AG08396 (cell line): ENCODE results near the gene NDST3.
"Not testable (repeated sequence)": the region's sequence is repeated elsewhere in the genome, so short reads cannot be mapped to it uniquely, and the experiment has no call there.

ENCODE experiments used
- DNase-seq: peaks from one replicate; pipeline ENCODE4 v3.0.0; 2012; ENCODE audit warnings: low spot score, mixed read lengths

Gene NDST3

GRCh38 chr4:118177126-118177525 is 142.8 kb downstream of the NDST3 start:
- no peak for DNase-seq

GRCh38 chr4:118180776-118181175 is 146.5 kb downstream of the NDST3 start:
- no peak for DNase-seq

- DNase-seq, result no peak
These were observed 156.6 kb downstream of the NDST3 start for GRCh38 chr4:118190903-118191302.

- DNase-seq, result no peak
These were observed 159.1 kb downstream of the NDST3 start for GRCh38 chr4:118193421-118193820.

- no peak for DNase-seq
These were observed 172.3 kb downstream of the NDST3 start for GRCh38 chr4:118206627-118207026.

- no peak for DNase-seq
These were observed 178.8 kb downstream of the NDST3 start for GRCh38 chr4:118213101-118213500.

GRCh38 chr4:118215826-118216225 is 181.5 kb downstream of the NDST3 start:
- no peak for DNase-seq

- no peak for DNase-seq
These were observed 187.0 kb downstream of the NDST3 start for GRCh38 chr4:118221227-118221800.

- DNase-seq, result peak; percentile 22
These were observed 190.1 kb downstream of the NDST3 start for GRCh38 chr4:118224243-118224829.

GRCh38 chr4:118225511-118225910 is 191.2 kb downstream of the NDST3 start:
- DNase-seq, result no peak

GRCh38 chr4:118226311-118227010 is 192.2 kb downstream of the NDST3 start:
- no peak for DNase-seq

GRCh38 chr4:118235566-118236120 is 201.4 kb downstream of the NDST3 start:
- no peak for DNase-seq

GRCh38 chr4:118237531-118237930 is 203.2 kb downstream of the NDST3 start:
- DNase-seq, result no peak

- DNase-seq, result no peak
These were observed 215.6 kb downstream of the NDST3 start for GRCh38 chr4:118249890-118250289.

GRCh38 chr4:118254368-118254767 is 220.1 kb downstream of the NDST3 start:
- DNase-seq, result no peak

GRCh38 chr4:118259111-118259510 is 224.8 kb downstream of the NDST3 start:
- no peak for DNase-seq

- no peak for DNase-seq
These were observed 226.0 kb downstream of the NDST3 start for GRCh38 chr4:118260309-118260708.

- DNase-seq, result no peak
These were observed 229.8 kb downstream of the NDST3 start for GRCh38 chr4:118264096-118264495.

- DNase-seq, result no peak
These were observed 231.2 kb downstream of the NDST3 start for GRCh38 chr4:118265312-118266144.

- DNase-seq, result not testable (repeated sequence)
These were observed 231.8 kb downstream of the NDST3 start for GRCh38 chr4:118266145-118266496.

- no peak for DNase-seq
These were observed 234.5 kb downstream of the NDST3 start for GRCh38 chr4:118268780-118269179.

GRCh38 chr4:118270492-118270891 is 236.2 kb downstream of the NDST3 start:
- peak; percentile 21 for DNase-seq
